GM18868 (cell line): ENCODE data around the gene SLC22A9.

ENCODE experiments used
- ATAC-seq: cut with Tn5 transposase; IDR thresholded peaks from one replicate; pipeline ENCODE4 v1.9.1; 2021; ENCODE audit warnings: mild to moderate bottlenecking, moderate library complexity; ENCODE audit not compliant: unreplicated experiment

The SLC22A9 gene

GRCh38 chr11:63444160-63444559 is 74.6 kb downstream of the SLC22A9 start:
- ATAC-seq = no peak

DNA sequence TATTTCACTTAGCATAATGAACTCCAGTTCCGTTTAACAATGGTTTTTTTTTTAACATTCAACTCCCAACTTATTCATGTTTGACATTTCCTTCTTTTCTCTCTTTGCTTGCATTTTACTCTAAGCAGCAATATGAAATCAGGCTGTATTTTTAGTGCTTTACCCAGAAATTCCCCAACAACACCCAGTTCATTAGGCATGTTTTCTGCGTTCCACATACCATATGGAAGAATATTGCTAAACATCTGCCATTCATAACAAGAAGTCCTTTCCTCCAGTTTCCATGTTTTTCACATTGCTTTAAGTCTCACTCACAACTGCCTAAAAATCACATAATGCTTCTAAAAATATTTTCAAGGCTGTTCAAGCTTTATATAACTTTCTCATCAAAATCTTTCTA is 75.5 kb downstream of the SLC22A9 start:
- no peak for ATAC-seq

DNA sequence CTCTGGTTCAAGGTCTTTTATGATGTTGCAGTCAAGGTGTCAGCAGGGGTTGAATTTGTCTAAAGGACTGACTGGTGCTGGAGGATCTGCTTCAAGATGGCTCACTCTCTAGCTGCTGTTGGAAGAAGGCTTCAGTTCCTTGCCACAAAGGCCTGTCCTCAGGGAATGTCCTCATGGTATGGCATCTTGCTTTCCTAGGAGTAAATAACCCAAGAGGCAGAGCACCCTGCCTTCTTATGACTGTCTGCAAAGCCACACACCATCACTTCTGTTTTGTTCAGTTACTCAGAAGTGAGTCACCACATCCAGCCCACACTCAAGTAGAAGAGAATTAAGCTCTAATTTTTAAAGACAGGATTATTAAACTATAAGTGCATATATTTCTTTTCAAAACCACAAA is 76.1 kb downstream of the SLC22A9 start:
- no peak for ATAC-seq

- ATAC-seq = no peak
Observed at GRCh38 chr11:63448646-63449045, 79.1 kb downstream of the SLC22A9 start.

DNA sequence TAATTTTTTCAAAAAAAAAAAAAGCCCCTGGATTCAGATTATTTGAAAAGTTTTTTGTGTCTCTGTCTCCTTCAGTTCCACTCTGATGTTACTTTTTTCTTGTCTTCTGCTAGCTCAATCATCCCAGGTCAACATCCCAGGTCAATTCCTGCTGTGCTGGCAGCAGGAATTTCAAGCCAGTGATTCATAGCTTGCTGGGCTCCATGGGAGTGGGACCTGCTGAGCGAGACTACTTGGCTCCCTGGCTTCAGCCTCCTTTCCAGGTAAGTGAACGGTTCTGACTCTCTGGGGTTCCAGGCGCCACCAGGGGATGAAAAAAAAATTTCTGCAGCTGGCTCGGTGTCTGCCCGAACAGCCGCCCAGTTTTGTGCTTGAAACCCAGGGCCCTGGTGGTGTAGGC is 90.0 kb downstream of the SLC22A9 start:
- ATAC-seq = no peak
